ENCODE measurements around the gene HECW1. TPM values are rescaled to one million over a fixed set of nuclear protein-coding genes. Genes with fewer than 3 reads are reported as not detected.

Gene HECW1
- total and polyA plus RNA-seq, 2 of the 8 experiments (the other 6 are each of a cell fraction or from before 2014, with no cell fraction given), result 2.9 to 12.7 TPM

- TF ChIP-seq CHD7 (IDR thresholded peaks at IDR 0.05; ENCODE audit: insufficient replicate concordance, low read length) (no peak), ATF2 (IDR thresholded peaks at IDR 0.05; ENCODE audit: low read length) (no peak), CBX5 (IDR thresholded peaks at IDR 0.05; ENCODE audit: low read depth, low read length) (no peak), SP1 (IDR thresholded peaks at IDR 0.05; ENCODE audit: low read depth, low read length) (no peak), BCL11A (IDR thresholded peaks at IDR 0.05; ENCODE audit: low read depth in 2 of 2, low read length in 2 of 2) (no peak)
These were observed 407.8 kb downstream of the HECW1 start (continued) for GRCh38 chr7:43520201-43520600.

All from H1 (cell line).